K562 (cell line): ENCODE measurements around the gene TNNI2.

ENCODE experiments used
- HBP1 ChIP-seq: fragments of 450-650 bp; formaldehyde crosslinking; IDR thresholded peaks from 2 replicates; pipeline ENCODE4 v1.4.0; 2022; ENCODE audit warnings: missing genetic modification characterization
- RBM22 ChIP-seq: fragments of 200-400 bp; formaldehyde crosslinking; IDR thresholded peaks from 2 replicates; pipeline ENCODE4 v1.6.1; 2018; ENCODE audit warnings: low read length, low read depth; ENCODE audit not compliant: poor library complexity, severe bottlenecking

- TF ChIP-seq HBP1: no peak
- TF ChIP-seq RBM22: no peak
These were observed 10.2 kb upstream of the TNNI2 start for GRCh38 chr11:1828542-1828941.
